CD4-positive, alpha-beta memory T cell (primary cell): ENCODE data around the gene PTPRR. TPM values are rescaled to one million over a fixed set of nuclear protein-coding genes. Genes with fewer than 3 reads are reported as not detected.

Experiments used
- CTCF ChIA-PET: fragments of 350-600 bp; sonication (Branson Sonifier 250); formaldehyde crosslinking; loops from one replicate; lab custom pipeline; 2021; ENCODE audit warnings: inconsistent platforms; ENCODE audit not compliant: partially characterized antibody; lab: Charles Lee
- POLR2A ChIA-PET: fragments of 350-600 bp; sonication (Branson Sonifier 250); formaldehyde crosslinking; loops from one replicate; lab custom pipeline; 2021; ENCODE audit not compliant: partially characterized antibody; lab: Charles Lee
- DNase-seq, 5 donors: peaks; one replicate each; pipeline versions ENCODE4 v3.0.0 to v3.0.0-alpha.2; 2020 to 2022; ENCODE audit warnings: mixed read lengths in 1 of 5
- H3K27ac ChIP-seq: one replicate; pipeline ENCODE4 v1.7.0; 2013; ENCODE audit warnings: low read depth, low read length
- H3K27me3 ChIP-seq: 2 replicates; pipeline ENCODE4 v1.7.0; 2013; ENCODE audit warnings: mild to moderate bottlenecking, low read length, moderate library complexity; ENCODE audit not compliant: insufficient read depth
- H3K36me3 ChIP-seq: 2 replicates; pipeline ENCODE4 v1.7.0; 2013; ENCODE audit warnings: mild to moderate bottlenecking, low read length, moderate library complexity; ENCODE audit not compliant: insufficient read depth
- H3K4me1 ChIP-seq: 2 replicates; pipeline ENCODE4 v1.7.0; 2013; ENCODE audit warnings: mild to moderate bottlenecking, low read length, moderate library complexity; ENCODE audit not compliant: insufficient read depth
- H3K4me3 ChIP-seq, 2 donors: one replicate each; pipeline ENCODE4 v1.7.0; 2013; ENCODE audit warnings: low read length in 2 of 2, mild to moderate bottlenecking in 1 of 2
- H3K9me3 ChIP-seq, 2 donors: one replicate each; pipeline ENCODE4 v1.7.0; 2013; ENCODE audit warnings: low read length in 2 of 2, control low read depth in 1 of 2; ENCODE audit not compliant: control insufficient read depth in 1 of 2
- H3K27ac Mint-ChIP-seq, 7 donors: one replicate each; pipeline ENCODE4 v1.8.0; 2020 to 2021; ENCODE audit warnings: mixed read lengths in 7 of 7, mild to moderate bottlenecking in 6 of 7, inconsistent platforms in 3 of 7, moderate library complexity in 3 of 7
- H3K27me3 Mint-ChIP-seq, 2 donors: one replicate each; pipeline ENCODE4 v1.8.0; 2020 to 2021; ENCODE audit warnings: mixed read lengths in 2 of 2
- H3K36me3 Mint-ChIP-seq, 2 donors: one replicate each; pipeline ENCODE4 v1.8.0; 2020 to 2021; ENCODE audit warnings: mixed read lengths in 2 of 2, inconsistent platforms in 1 of 2, mild to moderate bottlenecking in 1 of 2
- H3K4me1 Mint-ChIP-seq, 4 donors: one replicate each; pipeline ENCODE4 v1.8.0; 2020 to 2021; ENCODE audit warnings: mixed read lengths in 4 of 4, mild to moderate bottlenecking in 1 of 4
- H3K4me3 Mint-ChIP-seq, 8 donors: one replicate each; pipeline ENCODE4 v1.8.0; 2020 to 2021; ENCODE audit warnings: mixed read lengths in 8 of 8, mild to moderate bottlenecking in 7 of 8, moderate library complexity in 6 of 8, inconsistent platforms in 3 of 8
- H3K9me3 Mint-ChIP-seq, 8 donors: one replicate each; pipeline ENCODE4 v1.8.0; 2020 to 2021; ENCODE audit warnings: mixed read lengths in 8 of 8, mild to moderate bottlenecking in 5 of 8, inconsistent platforms in 3 of 8, moderate library complexity in 1 of 8
- intact Hi-C: fragments of 100-400 bp; cut with micrococcal nuclease; formaldehyde crosslinking; loops from one replicate; pipeline ENCODE4 v1.15.1; 2023
- polyA plus RNA-seq, 2 donors: library from polyadenylated mRNA; unstranded; fragments of 300-500 nt; fragmentation: Illumina TruSeq; gene quantifications; one replicate each; pipeline ENCODE4 v1.2.3, GENCODE V29; 2021
- total RNA-seq, 2 experiments: library from RNA; stranded (reverse); gene quantifications; one replicate each; pipeline ENCODE4 v1.2.3, GENCODE V29; 2021

The PTPRR gene
- total and polyA plus RNA-seq, 4 experiments from 2014 or later: not detected

GRCh38 chr12:70928071-70928470 is 7.5 kb upstream of the PTPRR start:
- no peak for DNase-seq
- no peaks in the 10 kb centered on the region for H3K4me1 ChIP-seq
- no peaks in the 10 kb centered on the region for H3K9me3 ChIP-seq
- no peaks in the 10 kb centered on the region for H3K36me3 Mint-ChIP-seq
- intact Hi-C loops: no loop called here
- ChIA-PET POLR2A (no interaction called here), CTCF (no interaction called here)
- H3K4me1 Mint-ChIP-seq: no peaks in the 10 kb centered on the region
- H3K4me3 Mint-ChIP-seq: no peak overlapping the region
- no peaks in the 10 kb centered on the region for H3K36me3 ChIP-seq
- H3K27ac Mint-ChIP-seq: no peak overlapping the region
- H3K27me3 ChIP-seq: no peaks in the 10 kb centered on the region
- H3K9me3 Mint-ChIP-seq: no peaks in the 10 kb centered on the region
- H3K27ac ChIP-seq: no peak overlapping the region
- no peaks in the 10 kb centered on the region for H3K27me3 Mint-ChIP-seq
- no peak overlapping the region for H3K4me3 ChIP-seq

GRCh38 chr12:70927356-70927755 is 6.8 kb upstream of the PTPRR start:
- Histone ChIP-seq H3K36me3 (no peaks in the 10 kb centered on the region), H3K27me3 (no peaks in the 10 kb centered on the region), H3K4me1 (no peaks in the 10 kb centered on the region), H3K9me3 (no peaks in the 10 kb centered on the region), H3K27ac (no peak overlapping the region), H3K4me3 (no peak overlapping the region)
- ChIA-PET POLR2A (no interaction called here), CTCF (no interaction called here)
- Mint-ChIP-seq H3K4me1 (no peaks in the 10 kb centered on the region), H3K4me3 (no peak overlapping the region), H3K27me3 (no peaks in the 10 kb centered on the region), H3K36me3 (no peaks in the 10 kb centered on the region), H3K27ac (no peak overlapping the region), H3K9me3 (no peaks in the 10 kb centered on the region)
- no peak for DNase-seq
- intact Hi-C loops: no loop called here

- H3K4me1 Mint-ChIP-seq: no peaks in the 10 kb centered on the region
Measured at GRCh38 chr12:70925539-70925938, 5.0 kb upstream of the PTPRR start.

GRCh38 chr12:70920891-70921290 is 353 bp upstream of the PTPRR start:
- no peaks in the 10 kb centered on the region for H3K36me3 Mint-ChIP-seq
- Histone ChIP-seq H3K27ac (no peak overlapping the region), H3K36me3 (no peaks in the 10 kb centered on the region), H3K4me3 (no peak overlapping the region), H3K4me1 (no peaks in the 10 kb centered on the region), H3K9me3 (no peaks in the 10 kb centered on the region), H3K27me3 (peaks cover 4% of the 10 kb centered on the region)
- no peak overlapping the region for H3K27ac Mint-ChIP-seq
- H3K4me1 Mint-ChIP-seq: peaks cover 0 to 1% (median 0%) of the 10 kb centered on the region in 4 donors
- peaks cover 0 to 8% (median 2%) of the 10 kb centered on the region in 8 donors for H3K9me3 Mint-ChIP-seq
- H3K4me3 Mint-ChIP-seq: no peak overlapping the region
- CTCF ChIA-PET: interaction anchor here (1.1 kb wide), 1 partner anchor 25 kb away, joined by 3 read pairs; no protein-coding TSS in a partner anchor
- DNase-seq: no peak
- intact Hi-C loops: no loop called here
- H3K27me3 Mint-ChIP-seq: peaks cover 5 to 15% of the 10 kb centered on the region in 2 donors
- POLR2A ChIA-PET: no interaction called here

More at GRCh38 chr12:70925539-70925938, 5.0 kb upstream of the PTPRR start:
- ChIA-PET POLR2A (no interaction called here), CTCF (no interaction called here)
- H3K4me3 Mint-ChIP-seq: no peak overlapping the region
- Histone ChIP-seq H3K36me3 (no peaks in the 10 kb centered on the region), H3K27me3 (no peaks in the 10 kb centered on the region), H3K4me3 (no peak overlapping the region), H3K9me3 (no peaks in the 10 kb centered on the region), H3K4me1 (no peaks in the 10 kb centered on the region), H3K27ac (no peak overlapping the region)
- peaks cover 0 to 6% of the 10 kb centered on the region in 2 donors for H3K27me3 Mint-ChIP-seq
- peaks cover 0 to 4% (median 0%) of the 10 kb centered on the region in 8 donors for H3K9me3 Mint-ChIP-seq
- H3K36me3 Mint-ChIP-seq: no peaks in the 10 kb centered on the region
- H3K27ac Mint-ChIP-seq: no peak overlapping the region
- intact Hi-C loops: no loop called here
- no peak for DNase-seq

GRCh38 chr12:70919597-70920035 is 922 bp downstream of the PTPRR start:
- Histone ChIP-seq H3K9me3 (no peaks in the 10 kb centered on the region), H3K4me3 (no peak overlapping the region), H3K36me3 (no peaks in the 10 kb centered on the region), H3K27me3 (peaks cover 4% of the 10 kb centered on the region), H3K4me1 (no peaks in the 10 kb centered on the region), H3K27ac (no peak overlapping the region)
- POLR2A ChIA-PET: no interaction called here
- Mint-ChIP-seq H3K9me3 (peaks cover 0 to 8% (median 2%) of the 10 kb centered on the region in 8 donors), H3K4me1 (peaks cover 0 to 1% (median 0%) of the 10 kb centered on the region in 4 donors), H3K27ac (no peak overlapping the region), H3K4me3 (no peak overlapping the region), H3K36me3 (no peaks in the 10 kb centered on the region), H3K27me3 (peaks cover 5 to 17% of the 10 kb centered on the region in 2 donors)
- intact Hi-C loops: no loop called here
- DNase-seq: no peak
- CTCF ChIA-PET: no interaction called here

GRCh38 chr12:70919176-70919575 is 1.4 kb downstream of the PTPRR start:
- POLR2A ChIA-PET: no interaction called here
- no peak overlapping the region for H3K27ac ChIP-seq

GRCh38 chr12:70918321-70918720 is 2.2 kb downstream of the PTPRR start:
- Histone ChIP-seq H3K4me3 (no peak overlapping the region), H3K27me3 (peaks cover 4% of the 10 kb centered on the region), H3K27ac (no peak overlapping the region), H3K36me3 (no peaks in the 10 kb centered on the region), H3K4me1 (no peaks in the 10 kb centered on the region), H3K9me3 (no peaks in the 10 kb centered on the region)
- no peak overlapping the region for H3K27ac Mint-ChIP-seq
- intact Hi-C loops: no loop called here
- H3K36me3 Mint-ChIP-seq: no peaks in the 10 kb centered on the region
- no peak overlapping the region for H3K4me3 Mint-ChIP-seq
- peaks cover 0 to 1% (median 0%) of the 10 kb centered on the region in 4 donors for H3K4me1 Mint-ChIP-seq
- ChIA-PET CTCF (interaction anchor here (1.8 kb wide), 1 partner anchor 11 kb away, joined by 3 read pairs; no protein-coding TSS in a partner anchor), POLR2A (no interaction called here)
- H3K27me3 Mint-ChIP-seq: peaks cover 5 to 17% of the 10 kb centered on the region in 2 donors
- DNase-seq: no peak
- H3K9me3 Mint-ChIP-seq: peaks cover 0 to 8% (median 2%) of the 10 kb centered on the region in 8 donors

More at GRCh38 chr12:70919176-70919575, 1.4 kb downstream of the PTPRR start:
- Histone ChIP-seq H3K4me3 (no peak overlapping the region), H3K27me3 (peaks cover 4% of the 10 kb centered on the region), H3K36me3 (no peaks in the 10 kb centered on the region), H3K4me1 (no peaks in the 10 kb centered on the region), H3K9me3 (no peaks in the 10 kb centered on the region)
- intact Hi-C loops: no loop called here
- Mint-ChIP-seq H3K36me3 (no peaks in the 10 kb centered on the region), H3K4me3 (no peak overlapping the region), H3K27me3 (peaks cover 5 to 17% of the 10 kb centered on the region in 2 donors), H3K4me1 (peaks cover 0 to 1% (median 0%) of the 10 kb centered on the region in 4 donors), H3K9me3 (peaks cover 0 to 8% (median 2%) of the 10 kb centered on the region in 8 donors), H3K27ac (no peak overlapping the region)
- no peak for DNase-seq
- CTCF ChIA-PET: no interaction called here
